ENCODE results near the gene GREB1L.

Gene GREB1L

DNA sequence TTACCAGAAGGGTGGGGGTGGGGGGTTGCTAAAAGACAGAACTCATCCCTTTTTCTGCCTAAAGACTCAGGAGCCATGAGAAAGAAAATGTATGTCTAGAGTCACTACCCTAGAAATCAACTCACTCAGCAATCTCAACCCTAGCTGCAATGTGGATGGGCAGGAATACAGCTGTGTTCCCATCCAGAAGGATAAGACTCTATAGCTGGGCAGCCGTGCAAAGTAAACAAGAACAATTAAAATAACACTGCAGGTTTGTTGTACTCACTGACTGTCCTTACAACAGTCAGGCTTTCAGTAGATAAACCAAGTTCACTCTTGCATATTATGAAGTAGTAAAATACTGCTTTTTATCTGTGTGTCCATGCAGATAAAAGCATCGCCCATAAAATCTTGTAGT, 284.4 kb downstream of the GREB1L start:
- no peak for DNase-seq
- no peak overlapping the region for H3K4me3 ChIP-seq (ENCODE audit: low read depth, low read length)
- in situ Hi-C loops (cut with HindIII; ENCODE audit: low pct_ligation_motif_present, low sequenced_read_pairs), result no loop called here
- H3K27ac ChIP-seq, result no peak overlapping the region
- H3K27me3 ChIP-seq (replicated peaks), result no peaks in the 10 kb centered on the region
- TF ChIP-seq, protein P1, sequence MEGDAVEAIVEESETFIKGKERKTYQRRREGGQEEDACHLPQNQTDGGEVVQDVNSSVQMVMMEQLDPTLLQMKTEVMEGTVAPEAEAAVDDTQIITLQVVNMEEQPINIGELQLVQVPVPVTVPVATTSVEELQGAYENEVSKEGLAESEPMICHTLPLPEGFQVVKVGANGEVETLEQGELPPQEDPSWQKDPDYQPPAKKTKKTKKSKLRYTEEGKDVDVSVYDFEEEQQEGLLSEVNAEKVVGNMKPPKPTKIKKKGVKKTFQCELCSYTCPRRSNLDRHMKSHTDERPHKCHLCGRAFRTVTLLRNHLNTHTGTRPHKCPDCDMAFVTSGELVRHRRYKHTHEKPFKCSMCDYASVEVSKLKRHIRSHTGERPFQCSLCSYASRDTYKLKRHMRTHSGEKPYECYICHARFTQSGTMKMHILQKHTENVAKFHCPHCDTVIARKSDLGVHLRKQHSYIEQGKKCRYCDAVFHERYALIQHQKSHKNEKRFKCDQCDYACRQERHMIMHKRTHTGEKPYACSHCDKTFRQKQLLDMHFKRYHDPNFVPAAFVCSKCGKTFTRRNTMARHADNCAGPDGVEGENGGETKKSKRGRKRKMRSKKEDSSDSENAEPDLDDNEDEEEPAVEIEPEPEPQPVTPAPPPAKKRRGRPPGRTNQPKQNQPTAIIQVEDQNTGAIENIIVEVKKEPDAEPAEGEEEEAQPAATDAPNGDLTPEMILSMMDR (IDR thresholded peaks at IDR 0.05; ENCODE audit: low read depth, low read length, missing control alignments), result no peak
- H3K36me3 ChIP-seq (replicated peaks), result peaks cover 6% of the 10 kb centered on the region

DNA sequence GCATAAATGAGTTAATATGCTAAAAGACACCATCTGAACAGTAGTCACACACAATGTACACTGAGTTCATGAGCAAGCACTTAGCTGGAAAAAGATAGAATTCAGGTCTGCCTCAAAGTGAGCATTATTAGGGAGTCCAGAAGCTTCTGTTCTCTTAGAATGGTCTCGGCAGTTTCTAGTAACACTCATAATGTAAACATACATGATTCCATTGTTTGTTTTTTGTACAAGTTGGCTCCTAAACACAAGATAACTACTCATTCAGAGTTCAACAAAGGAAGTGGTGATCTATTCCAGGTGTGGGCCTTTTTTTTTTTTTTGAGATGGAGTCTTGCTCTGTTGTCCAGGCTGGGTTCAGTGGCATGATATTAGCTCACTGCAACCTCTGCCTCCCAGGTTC, 292.3 kb downstream of the GREB1L start:
- in situ Hi-C loops (cut with HindIII; ENCODE audit: low pct_ligation_motif_present, low sequenced_read_pairs), result no loop called here

DNA sequence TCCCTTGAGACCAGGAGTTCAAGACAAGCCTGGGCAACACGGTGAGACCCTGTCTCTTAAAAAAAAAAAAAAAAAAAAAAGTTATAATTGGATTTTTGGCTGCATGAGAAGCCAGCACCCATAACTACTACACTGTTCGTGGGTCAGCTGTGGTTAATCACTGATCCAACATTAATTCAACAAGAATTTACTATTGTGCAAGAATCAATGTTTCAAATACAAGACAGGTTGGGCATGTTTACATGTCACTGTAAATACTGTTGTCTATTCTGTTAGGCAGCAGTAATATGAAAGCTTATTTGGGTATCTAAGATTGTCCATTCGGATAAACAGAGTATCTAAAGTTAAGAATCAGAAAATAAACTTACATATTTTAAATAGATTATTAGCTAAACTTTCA, 296.2 kb downstream of the GREB1L start:
- Histone ChIP-seq H3K27ac (no peak overlapping the region), H3K36me3 (replicated peaks) (peaks cover 12% of the 10 kb centered on the region), H3K27me3 (replicated peaks) (no peaks in the 10 kb centered on the region), H3K4me3 (ENCODE audit: low read depth, low read length) (no peak overlapping the region)
- in situ Hi-C loops (cut with HindIII; ENCODE audit: low pct_ligation_motif_present, low sequenced_read_pairs), result no loop called here
- TF ChIP-seq, protein P1 (IDR thresholded peaks at IDR 0.05; ENCODE audit: low read depth, low read length, missing control alignments), result no peak
- DNase-seq, result no peak

More for the DNA sequence above, 292.3 kb downstream of the GREB1L start:
- Histone ChIP-seq H3K27ac (no peak overlapping the region), H3K4me3 (ENCODE audit: low read depth, low read length) (no peak overlapping the region), H3K36me3 (replicated peaks) (peaks cover 19% of the 10 kb centered on the region), H3K27me3 (replicated peaks) (no peaks in the 10 kb centered on the region)
- no peak for DNase-seq
- TF ChIP-seq, protein P1 (IDR thresholded peaks at IDR 0.05; ENCODE audit: low read depth, low read length, missing control alignments), result no peak

DNA sequence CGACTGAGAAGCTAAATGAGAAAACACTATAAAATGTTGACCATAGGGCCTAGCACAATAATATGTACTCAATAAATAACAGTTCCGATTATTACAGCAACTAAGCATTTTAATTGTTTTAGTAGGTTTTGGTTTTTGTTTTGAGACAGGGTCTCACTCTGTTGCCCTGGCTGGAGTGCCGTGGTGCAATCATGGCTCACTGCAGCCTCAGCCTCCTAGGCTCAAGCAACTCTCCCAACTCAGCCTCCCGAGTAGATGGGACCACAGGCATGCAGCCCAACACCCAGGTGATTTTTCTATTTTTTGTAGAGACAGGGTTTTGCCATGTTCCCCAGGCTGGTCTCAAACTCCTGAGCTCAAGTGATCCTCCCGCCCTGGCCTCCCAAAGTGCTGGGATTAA, 304.4 kb downstream of the GREB1L start:
- no peak for DNase-seq
- Histone ChIP-seq H3K27me3 (replicated peaks) (no peaks in the 10 kb centered on the region), H3K36me3 (replicated peaks) (peaks cover 3% of the 10 kb centered on the region), H3K27ac (no peak overlapping the region), H3K4me3 (ENCODE audit: low read depth, low read length) (no peak overlapping the region)
- TF ChIP-seq, protein P1 (IDR thresholded peaks at IDR 0.05; ENCODE audit: low read depth, low read length, missing control alignments), result no peak
- in situ Hi-C loops (cut with HindIII; ENCODE audit: low pct_ligation_motif_present, low sequenced_read_pairs), result no loop called here

DNA sequence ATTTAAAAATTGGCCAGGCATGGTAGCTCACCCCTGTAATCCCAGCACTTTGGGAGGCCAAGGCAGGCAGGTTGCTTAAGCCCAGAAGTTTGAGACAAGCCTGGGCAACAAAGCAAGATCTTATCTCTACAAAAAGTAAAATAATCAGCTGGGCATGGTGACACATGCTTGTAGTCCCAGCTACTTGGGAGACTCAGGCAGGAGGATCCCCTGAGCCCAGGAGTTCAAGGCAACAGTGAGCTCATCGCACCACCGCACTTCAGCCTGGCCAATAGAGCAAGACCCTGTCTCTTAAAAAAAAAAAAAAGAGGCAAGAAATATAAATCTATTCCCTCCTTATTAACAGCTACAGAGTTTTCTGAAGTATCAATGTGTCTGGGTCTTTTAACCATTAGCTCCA, 306.6 kb downstream of the GREB1L start:
- DNase-seq, result no peak
- Histone ChIP-seq H3K27ac (no peak overlapping the region), H3K4me3 (ENCODE audit: low read depth, low read length) (no peak overlapping the region), H3K27me3 (replicated peaks) (no peaks in the 10 kb centered on the region), H3K36me3 (replicated peaks) (peaks cover 3% of the 10 kb centered on the region)
- in situ Hi-C loops (cut with HindIII; ENCODE audit: low pct_ligation_motif_present, low sequenced_read_pairs), result no loop called here
- TF ChIP-seq, protein P1 (IDR thresholded peaks at IDR 0.05; ENCODE audit: low read depth, low read length, missing control alignments), result no peak

DNA sequence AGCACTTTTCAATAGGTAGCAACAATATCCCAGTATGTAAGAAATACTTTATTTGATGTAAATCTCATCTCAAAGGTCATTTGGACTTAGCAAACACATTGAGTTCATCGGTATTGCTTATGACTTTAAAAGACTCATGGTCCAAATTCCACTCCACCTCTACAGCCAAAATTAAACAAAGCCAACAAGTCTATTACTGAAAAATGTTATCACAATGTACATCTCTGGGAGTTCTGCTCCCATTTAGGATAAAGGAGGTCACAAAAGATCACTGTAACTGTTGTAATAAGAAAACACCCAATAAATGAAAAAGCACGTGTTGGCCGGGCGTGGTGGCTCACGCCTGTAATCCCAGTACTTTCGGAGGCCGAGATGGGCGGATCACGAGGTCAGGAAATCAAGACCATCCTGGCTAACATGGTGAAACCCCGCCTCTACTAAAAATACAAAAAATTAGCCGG, 308.5 kb downstream of the GREB1L start:
- Histone ChIP-seq H3K4me3 (ENCODE audit: low read depth, low read length) (no peak overlapping the region), H3K27me3 (replicated peaks) (no peaks in the 10 kb centered on the region), H3K27ac (no peak overlapping the region), H3K36me3 (replicated peaks) (peaks cover 3% of the 10 kb centered on the region)
- in situ Hi-C loops (cut with HindIII; ENCODE audit: low pct_ligation_motif_present, low sequenced_read_pairs), result no loop called here
- DNase-seq, result no peak
- TF ChIP-seq, protein P1 (IDR thresholded peaks at IDR 0.05; ENCODE audit: low read depth, low read length, missing control alignments), result no peak

All from brain microvascular endothelial cell (primary cell).